GM19035 (cell line): ENCODE measurements around the gene ZCCHC14.

Experiments
- ATAC-seq: cut with Tn5 transposase; IDR thresholded peaks from one replicate; pipeline ENCODE4 v1.9.1; 2021; ENCODE audit not compliant: unreplicated experiment

ZCCHC14 gene

DNA sequence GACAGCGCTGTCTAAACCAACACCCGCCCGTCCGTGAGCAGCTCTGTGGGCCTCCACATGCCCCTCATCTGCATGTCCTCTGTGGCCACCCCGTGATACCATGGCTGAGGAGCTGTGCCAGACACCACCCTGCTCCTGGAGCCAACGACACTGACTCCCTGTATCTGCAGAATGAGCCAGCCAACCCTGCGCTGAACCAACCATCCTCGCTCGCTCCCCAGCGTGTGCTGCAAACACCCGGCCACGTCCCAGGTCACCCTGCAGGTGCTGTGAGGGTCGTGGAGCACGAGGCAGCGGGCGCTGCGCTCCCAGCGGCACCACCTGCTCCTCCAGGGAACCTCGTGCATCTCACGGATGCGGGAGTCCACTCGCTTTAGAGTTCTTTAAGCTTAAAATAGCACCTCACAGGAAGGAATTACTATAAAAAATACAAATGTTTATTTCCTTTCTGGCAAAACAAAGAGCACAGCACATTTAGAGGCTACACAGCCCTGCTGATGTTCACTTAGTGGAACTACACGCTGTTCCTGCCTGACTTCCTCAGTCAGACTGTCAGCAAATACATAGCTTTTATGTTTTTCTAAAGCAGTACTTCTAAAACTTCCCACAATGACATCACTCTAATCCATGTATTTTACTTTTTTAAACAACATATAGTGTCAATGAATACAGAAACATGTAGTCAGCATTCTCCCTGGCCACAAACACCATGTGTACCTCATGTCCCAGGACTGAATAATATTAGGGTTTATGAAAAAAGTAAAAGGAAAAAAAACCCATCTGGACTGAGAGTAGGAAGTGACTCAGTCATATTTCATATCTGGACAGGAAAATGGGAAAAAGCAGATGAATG is 57.2 kb downstream of the ZCCHC14 start:
- no peak for ATAC-seq

DNA sequence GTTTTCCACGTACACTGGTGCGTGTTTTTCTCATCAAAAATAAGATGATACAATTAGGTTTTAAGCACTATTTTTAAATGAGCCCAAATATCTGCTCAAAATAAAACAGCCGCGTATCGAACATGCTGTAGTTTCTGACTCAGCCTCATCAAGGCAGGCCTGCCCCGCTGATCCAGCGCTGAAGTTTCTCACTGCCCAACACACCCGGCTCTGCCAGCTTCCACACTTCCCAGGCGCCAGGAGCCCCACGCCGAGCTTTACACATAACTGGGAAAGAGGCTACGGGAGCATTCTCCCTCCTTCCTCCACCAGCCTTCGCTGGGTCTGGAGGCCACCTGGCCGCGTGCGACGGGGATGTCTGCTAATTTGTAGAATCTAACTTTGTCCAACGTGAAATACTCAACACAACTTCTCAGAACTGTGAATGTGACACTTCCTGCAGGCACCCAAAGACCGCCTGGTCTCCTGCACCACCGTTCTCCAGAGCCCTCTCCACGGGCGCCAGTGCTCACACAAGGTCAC is 58.6 kb downstream of the ZCCHC14 start:
- ATAC-seq, result no peak

DNA sequence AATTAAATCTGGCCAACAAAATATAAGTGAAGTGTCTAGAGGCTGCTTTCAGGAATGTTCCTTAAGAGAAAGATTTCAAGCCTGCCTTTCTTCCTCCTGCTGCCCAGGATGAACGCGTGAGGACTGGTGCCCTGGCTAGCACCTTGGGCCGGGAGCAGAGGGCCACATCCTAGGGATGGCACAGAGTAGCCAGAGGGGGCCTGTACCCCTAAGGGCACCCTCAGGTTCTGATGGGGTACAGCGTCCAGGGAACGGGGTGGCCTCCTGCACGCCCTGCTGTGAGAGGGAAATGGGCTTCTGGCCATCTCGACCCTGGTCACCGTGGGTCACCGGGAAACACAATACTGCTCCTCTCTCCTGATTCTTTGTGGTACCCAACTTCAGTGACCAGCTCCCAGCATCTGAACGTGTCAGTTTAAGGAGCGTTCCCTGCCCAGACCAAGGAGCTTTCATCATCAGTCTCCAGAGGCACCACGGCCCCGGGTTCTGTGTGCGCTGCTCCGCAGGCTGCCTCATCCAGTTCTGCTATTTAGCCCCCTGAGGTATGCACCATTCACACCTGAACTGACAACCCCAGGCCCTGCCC is 60.4 kb downstream of the ZCCHC14 start:
- no peak for ATAC-seq

DNA sequence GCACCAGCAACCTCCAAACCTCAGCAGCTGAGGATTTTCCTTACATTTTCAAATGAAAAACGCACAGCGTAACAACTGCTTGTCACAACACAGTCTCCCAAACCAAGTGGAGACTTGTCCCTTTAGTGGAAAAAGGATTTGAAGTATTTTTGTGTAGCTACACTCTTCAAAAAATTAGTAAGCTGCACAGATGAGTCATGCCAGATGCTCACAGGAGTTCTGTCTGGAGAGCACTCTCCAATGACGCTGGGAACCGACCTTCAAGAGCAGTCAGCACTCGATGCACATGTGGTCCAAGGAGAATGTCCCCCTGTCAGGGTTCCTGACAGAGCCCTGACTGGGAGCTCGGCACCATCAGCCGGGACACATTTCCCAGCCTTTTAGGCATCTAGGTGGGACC is 60.9 kb downstream of the ZCCHC14 start:
- ATAC-seq, result no peak

DNA sequence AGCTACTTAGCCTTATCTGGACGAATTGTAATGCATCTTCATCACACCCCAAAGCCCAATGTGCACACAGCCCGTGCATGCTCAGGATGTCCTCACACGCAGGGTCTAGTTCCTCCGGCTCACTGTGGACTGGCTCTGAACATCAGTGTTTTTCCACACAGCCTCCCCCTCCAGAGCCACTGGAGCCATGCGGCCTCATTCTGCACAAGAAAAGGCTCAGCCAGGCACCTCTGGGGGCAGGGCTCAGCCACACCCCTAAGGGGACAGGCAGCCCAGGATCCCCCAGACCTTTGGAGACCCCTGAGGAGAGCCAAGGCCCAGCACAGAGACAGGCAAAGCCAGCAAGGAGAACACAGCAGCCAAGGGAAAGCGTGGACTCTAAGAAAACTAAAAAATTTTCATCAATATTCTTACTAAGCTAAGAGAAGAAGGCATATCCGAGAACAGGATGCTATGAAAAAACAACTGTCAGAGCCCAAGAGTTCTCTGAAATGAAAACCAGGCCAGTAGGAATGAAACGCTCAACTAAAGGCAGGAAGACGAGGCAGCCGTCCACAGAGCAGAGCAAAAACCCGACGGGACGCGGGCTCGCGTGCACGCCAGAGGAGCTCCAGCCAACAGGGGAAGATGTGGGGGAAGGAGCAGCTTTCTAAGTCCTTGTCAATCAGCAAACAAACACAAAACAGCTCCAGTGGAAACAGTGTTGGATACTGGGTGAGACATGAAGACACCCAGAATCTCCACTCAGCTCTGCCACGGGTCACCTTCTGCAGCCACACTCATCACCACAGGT is 66.2 kb downstream of the ZCCHC14 start:
- no peak for ATAC-seq

DNA sequence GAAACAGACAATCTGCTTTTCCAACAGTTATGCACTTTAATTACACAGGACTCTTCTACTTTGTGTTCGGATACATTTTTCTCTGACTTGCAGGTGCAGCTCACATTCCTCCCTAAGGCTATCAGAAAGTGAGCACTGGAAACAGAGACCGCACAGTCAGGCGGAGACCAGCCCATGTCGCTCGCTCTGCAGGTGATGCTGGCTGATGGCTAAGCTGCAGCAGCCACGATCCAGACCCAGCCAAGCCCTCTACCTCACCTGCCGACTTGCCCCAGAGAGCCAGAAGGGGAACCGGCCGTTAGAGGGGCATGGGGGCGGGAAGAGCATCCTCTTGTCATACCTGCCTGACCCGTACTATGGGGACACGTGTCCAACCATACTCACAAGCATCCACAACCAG is 66.9 kb downstream of the ZCCHC14 start:
- ATAC-seq, result no peak

DNA sequence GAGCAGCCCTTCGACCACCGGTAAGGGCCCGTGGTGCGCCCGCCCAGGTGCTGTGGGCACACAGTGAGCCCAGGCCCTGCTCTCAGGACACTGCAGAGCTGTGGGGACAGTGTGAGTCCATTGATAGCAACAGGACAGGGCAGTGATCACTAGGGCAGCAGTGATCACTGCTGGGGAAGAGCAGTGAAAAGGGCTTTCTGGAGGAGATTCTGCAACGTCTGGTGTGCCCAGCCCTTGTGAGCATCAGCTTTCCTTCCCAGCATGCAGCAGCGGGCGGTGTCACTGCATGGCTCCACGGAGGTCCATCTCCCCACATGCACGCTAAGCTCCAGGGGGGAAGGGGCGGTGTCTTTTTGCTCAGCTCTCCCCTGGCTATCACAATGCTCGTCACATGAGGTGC is 68.6 kb downstream of the ZCCHC14 start:
- no peak for ATAC-seq

DNA sequence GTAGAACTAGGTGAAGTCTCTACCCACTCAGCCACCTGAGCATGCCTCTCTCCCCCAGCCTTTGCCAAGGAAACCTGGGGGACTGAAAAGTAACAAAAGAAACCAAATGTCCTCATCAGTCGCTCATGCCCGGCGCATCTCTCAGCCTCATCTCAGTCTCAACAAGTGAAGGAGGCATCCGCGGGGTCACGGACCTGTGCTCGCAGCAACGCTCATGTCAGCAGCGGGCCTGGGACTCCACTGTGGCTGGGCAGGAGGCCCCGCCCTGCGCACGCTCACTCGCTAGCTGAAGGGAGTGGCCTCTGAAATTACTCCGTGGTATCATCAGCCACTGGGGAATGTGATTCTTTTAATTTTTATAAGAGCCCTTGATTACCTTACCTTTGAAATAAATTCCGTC is 69.4 kb downstream of the ZCCHC14 start:
- ATAC-seq, result no peak

DNA sequence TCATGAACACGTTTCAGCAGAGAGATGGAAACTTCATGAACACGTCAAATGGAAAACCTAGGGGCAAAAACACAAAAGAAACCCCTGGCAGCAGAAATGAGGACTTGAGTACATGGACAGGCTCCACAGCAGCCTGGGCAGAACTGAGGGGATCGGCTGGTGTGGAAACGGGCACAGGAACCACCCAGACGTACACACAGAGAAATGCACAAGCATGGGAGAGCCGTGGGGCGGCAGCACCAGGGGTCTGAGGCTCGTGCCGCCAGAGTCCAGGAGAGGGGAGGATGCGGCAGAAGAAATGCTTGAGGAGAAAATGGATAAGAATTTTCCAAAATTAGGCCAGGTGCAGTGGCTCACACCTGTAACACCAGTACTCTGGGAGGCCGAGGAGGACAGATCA is 70.7 kb downstream of the ZCCHC14 start:
- ATAC-seq, result no peak

DNA sequence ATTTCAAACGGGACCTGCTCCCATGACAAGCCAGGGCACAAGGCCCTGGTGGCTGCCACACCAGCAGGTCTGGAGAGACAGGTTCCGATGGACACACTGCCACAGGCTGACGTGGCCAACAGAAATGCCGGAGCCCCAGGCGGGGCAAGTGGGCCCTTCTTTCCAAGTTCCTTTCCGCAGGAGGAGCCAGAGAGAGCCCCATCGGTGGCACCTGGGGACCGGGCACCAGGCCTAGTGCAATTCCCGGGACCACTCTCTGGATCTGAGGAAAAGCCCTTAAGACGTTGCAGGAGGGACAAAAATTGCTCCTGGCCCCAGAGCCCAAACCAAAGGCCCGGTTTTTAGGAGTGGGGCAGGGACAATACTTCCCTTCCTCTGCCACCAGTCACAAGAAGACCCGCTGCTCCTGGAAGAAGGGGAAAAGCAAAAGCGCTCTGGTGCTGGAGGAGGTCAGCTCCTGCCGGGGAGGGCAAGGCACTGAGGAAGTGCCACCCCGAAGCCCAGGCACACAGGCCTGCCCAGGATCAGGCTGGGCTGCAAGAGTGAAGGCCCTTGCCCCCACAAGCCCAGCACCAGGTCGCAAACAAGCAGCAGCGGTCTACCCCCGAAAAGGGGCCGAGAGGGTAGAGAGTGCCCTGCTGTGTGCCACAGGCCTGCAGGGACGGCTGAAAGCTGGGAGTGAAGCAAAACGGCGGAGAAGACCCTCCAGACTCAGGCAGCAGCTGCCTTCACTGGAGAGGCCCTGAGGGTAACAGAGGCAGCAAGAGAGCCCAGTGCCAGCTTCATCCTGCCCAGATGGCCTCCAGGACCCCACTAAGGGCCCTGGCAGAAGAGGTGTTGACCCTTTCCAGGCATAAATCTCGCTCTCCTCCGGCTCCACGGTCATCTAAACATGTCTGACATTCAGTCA is 71.6 kb downstream of the ZCCHC14 start:
- ATAC-seq, result no peak

DNA sequence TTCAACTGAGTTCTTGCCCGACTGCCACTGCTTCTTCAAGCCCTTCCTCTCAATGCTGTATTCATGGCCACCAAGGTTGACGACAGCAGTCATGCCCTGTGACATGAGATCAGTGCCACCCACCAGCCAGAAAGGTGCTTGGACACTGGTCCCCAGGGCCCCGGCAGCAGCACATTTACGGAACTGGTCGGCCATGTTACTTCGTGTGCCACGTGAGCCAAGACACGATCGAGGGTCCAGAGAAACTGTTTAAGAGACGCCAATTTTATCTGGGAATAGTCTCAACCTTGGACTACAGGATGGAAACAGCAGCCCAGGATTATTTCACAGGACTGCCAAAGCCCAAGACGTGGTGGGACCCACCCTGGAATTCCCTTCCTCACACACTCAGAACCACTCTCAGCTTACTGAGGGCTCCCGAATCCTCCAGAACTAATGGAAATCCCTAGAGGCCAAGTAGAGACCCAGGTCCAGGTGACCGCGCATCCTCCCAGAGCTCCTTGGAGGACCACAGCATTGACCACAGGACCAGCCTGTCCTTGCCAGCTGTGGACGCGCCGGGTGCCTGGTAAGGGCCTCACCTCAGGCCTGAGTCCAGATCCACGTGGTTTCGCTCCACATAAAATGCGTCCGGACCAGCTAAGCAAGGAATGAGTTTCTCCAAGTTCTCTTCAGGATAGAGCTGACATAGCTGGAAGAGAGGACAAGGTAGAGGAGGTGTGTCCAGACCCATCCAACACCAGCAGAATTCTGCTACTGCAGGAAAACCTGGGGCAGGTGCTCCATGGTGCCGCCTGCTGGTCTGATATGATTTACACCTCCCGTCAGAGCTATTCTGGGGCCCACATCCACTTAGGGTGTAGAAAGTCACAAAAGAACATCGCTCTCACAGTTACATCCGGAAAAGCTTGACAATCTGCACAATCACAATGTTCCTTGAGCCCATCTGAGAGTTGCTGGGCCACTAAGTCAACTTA is 72.5 kb downstream of the ZCCHC14 start:
- ATAC-seq, result no peak

DNA sequence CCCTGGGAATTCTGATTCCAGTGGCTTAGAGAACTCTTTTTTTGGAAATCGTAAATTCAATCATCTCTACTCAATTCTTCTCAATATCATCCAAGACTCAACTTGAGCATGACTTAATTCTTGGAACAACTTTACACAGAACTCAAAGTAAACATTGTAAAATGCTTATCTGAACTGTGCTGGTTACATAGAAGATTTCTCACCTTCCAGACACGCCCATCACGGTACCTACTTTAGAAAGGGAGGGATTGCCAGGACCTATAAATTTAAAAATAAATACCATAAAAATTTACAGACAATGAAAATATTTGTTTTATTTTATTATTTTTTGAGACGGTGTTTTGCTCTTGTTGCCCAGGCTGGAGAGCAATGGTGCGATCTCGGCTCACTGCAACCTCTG is 74.2 kb downstream of the ZCCHC14 start:
- ATAC-seq, result no peak

DNA sequence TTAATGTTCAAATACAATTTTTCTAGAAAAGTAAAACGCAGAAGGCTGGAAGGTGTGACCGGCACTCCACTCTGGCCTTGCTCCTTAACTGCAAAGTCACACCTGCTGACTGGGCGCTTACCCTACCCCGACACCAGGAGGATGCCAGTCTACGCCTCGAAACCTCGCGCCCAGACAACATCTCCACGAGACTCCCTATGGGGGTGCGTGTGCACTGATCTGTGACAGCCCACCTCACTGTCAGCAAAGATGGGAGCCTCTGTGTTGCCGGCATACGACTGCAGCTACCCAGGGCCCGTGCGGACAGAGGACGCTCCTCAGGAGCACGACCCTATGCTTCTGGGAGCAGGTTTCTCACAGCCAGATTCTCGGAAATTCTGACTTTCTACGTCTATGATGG is 74.6 kb downstream of the ZCCHC14 start:
- no peak for ATAC-seq

DNA sequence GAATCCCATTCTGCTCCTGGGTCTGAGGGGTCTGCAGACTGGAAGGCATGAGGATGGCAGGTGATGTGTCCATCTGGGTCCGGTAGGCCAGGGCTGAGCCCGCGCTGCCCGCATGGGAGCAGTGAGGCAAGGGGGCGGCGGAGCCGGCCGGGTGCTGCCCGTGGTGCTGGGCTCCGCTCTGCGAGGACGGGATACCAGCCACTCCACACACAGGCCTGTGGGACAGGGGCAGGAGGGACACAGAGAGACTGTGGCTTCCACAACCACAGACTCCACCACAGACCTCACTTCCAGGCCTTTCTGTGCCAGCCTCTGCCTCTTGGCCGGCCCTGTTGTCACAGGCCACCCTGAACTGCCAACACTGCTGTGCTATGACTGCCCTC is 75.3 kb downstream of the ZCCHC14 start:
- ATAC-seq, result no peak

DNA sequence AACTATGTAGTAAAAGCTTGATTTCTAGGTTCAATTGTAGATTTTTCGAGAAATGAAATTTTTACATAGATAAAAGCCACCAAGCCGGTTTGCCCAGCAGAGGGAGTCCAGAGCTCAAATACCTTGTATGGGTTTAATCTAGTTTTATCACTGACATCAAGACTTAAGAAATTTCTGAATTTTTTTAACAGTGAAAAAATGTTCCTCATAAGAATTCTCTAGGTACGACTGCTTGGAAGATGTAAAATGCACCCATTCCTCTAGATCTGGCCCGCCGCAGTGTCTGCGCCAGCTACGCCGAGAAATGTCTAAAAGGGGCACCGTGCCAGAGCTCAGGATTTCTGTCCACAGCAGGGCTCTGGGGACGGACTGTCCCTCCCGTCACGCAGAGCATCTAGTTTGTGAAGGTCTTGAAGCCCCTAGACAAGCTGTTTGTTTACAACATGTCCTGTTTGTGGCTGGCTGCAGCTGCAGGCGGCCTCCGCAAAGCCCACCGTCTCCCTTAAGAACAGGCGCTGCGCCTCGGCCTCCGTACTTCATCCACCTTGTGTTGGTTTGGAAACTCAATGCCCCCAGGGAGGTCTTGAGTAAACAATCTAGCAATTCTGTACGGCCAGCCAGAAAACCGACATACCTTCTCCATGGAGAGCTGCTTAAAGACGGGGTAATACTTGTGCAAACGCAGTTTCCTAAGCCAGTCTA is 75.8 kb downstream of the ZCCHC14 start:
- no peak for ATAC-seq

DNA sequence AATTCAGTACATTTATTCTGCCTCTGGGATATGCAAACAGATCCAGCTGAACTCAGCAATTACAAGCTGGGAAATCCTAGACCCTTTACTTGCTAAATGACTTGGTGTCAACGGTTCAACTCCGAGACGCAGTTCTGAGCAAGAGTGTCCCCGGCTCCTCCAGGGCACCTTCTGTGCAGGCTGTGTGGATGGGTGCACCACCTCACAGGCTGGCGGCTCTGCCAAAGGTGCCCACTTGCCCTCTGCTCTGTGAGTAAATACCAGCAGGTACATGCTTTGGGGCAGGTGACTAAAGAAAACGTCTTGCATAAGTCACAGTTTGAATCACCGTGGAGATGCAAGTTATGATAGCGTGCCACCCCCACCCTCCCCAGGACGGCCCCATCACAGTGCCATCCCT is 77.4 kb downstream of the ZCCHC14 start:
- no peak for ATAC-seq

DNA sequence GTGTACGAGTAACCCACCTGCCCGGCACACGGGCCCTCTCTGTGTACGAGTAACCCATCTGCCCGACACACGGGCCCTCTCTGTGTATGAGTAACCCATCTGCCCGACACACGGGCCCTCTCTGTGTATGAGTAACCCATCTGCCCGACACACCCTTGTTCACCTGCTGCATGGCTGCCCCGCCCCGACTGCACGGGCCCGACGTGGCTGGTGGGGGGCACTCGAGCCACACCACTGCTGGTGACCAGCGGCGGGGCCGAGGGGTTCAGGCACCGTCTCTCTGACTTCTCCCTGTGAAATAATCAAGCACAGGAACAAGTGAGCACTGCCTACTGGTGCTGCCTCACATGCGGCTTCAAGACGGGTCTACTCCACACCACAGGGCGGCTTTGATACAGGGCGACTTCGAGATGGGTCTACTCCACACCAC is 78.6 kb downstream of the ZCCHC14 start:
- ATAC-seq, result no peak

DNA sequence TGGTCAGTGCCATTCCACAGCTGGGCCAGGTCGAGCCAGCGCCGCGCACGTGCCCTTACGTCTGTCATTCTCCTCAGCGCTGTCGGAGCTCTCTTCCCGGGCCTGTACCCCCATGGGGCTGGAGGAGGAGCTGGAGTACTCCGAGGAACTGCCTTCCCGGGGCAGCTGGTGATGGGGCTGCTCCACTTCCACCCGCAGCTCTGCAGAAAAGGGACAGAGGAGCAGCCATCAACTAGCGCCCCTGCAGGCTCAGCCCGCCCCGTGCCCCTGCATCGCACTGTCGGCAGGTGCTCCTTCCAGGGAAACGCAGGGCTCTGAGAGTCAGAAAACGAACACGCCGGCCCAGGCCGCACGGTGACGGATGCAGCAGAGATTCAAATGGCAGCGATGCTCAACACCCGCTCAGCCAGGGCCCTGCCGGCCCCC is 79.8 kb downstream of the ZCCHC14 start:
- no peak for ATAC-seq
